Measurements from ENCODE around the gene TREML1.
"Not testable (repeated sequence)": the region's sequence is repeated elsewhere in the genome, so short reads cannot be mapped to it uniquely, and the experiment has no call there.

TREML1 gene

GRCh38 chr6:41190791-41191190 lies 36.6 kb upstream of the TREML1 start:
- H3K27me3 ChIP-seq (ENCODE audit: control insufficient read depth, insufficient read depth, low read length): no peaks in the 10 kb centered on the region
- H3K4me3 ChIP-seq (ENCODE audit: low read length): no peak overlapping the region
- H3K9me3 ChIP-seq (ENCODE audit: control insufficient read depth, low read depth, low read length): no peaks in the 10 kb centered on the region
- no peak overlapping the region for H3K27ac ChIP-seq (ENCODE audit: low read length)
- H3K36me3 ChIP-seq (ENCODE audit: control insufficient read depth, low read depth, low read length): no peaks in the 10 kb centered on the region
- H3K9ac ChIP-seq (ENCODE audit: low read length): no peak overlapping the region
- H3K4me1 ChIP-seq (ENCODE audit: control insufficient read depth, low read depth, low read length): no peaks in the 10 kb centered on the region

GRCh38 chr6:41189967-41190366 lies 35.8 kb upstream of the TREML1 start:
- Histone ChIP-seq H3K27me3 (ENCODE audit: control insufficient read depth, insufficient read depth, low read length) (no peaks in the 10 kb centered on the region), H3K27ac (ENCODE audit: low read length) (no peak overlapping the region), H3K9ac (ENCODE audit: low read length) (no peak overlapping the region), H3K4me1 (ENCODE audit: control insufficient read depth, low read depth, low read length) (no peaks in the 10 kb centered on the region), H3K4me3 (ENCODE audit: low read length) (no peak overlapping the region), H3K36me3 (ENCODE audit: control insufficient read depth, low read depth, low read length) (no peaks in the 10 kb centered on the region), H3K9me3 (ENCODE audit: control insufficient read depth, low read depth, low read length) (no peaks in the 10 kb centered on the region)

GRCh38 chr6:41189046-41189445 lies 34.9 kb upstream of the TREML1 start:
- H3K4me1 ChIP-seq (ENCODE audit: control insufficient read depth, low read depth, low read length); H3K27me3 ChIP-seq (ENCODE audit: control insufficient read depth, insufficient read depth, low read length): not testable (repeated sequence)

GRCh38 chr6:41187924-41188886 lies 34.1 kb upstream of the TREML1 start:
- H3K9ac ChIP-seq (ENCODE audit: low read length): no peak overlapping the region
- no peak overlapping the region for H3K4me3 ChIP-seq (ENCODE audit: low read length)
- no peaks in the 10 kb centered on the region for H3K4me1 ChIP-seq (ENCODE audit: control insufficient read depth, low read depth, low read length)
- H3K36me3 ChIP-seq (ENCODE audit: control insufficient read depth, low read depth, low read length): no peaks in the 10 kb centered on the region
- H3K27ac ChIP-seq (ENCODE audit: low read length): no peak overlapping the region
- no peaks in the 10 kb centered on the region for H3K27me3 ChIP-seq (ENCODE audit: control insufficient read depth, insufficient read depth, low read length)
- H3K9me3 ChIP-seq (ENCODE audit: control insufficient read depth, low read depth, low read length): no peaks in the 10 kb centered on the region

More at GRCh38 chr6:41189046-41189445, 34.9 kb upstream of the TREML1 start:
- H3K9ac ChIP-seq (ENCODE audit: low read length); H3K9me3 ChIP-seq (ENCODE audit: control insufficient read depth, low read depth, low read length); H3K4me3 ChIP-seq (ENCODE audit: low read length); H3K36me3 ChIP-seq (ENCODE audit: control insufficient read depth, low read depth, low read length); H3K27ac ChIP-seq (ENCODE audit: low read length): not testable (repeated sequence)

GRCh38 chr6:41186031-41186562 lies 31.9 kb upstream of the TREML1 start:
- Histone ChIP-seq H3K4me1 (ENCODE audit: control insufficient read depth, low read depth, low read length) (no peaks in the 10 kb centered on the region), H3K9ac (ENCODE audit: low read length) (no peak overlapping the region), H3K36me3 (ENCODE audit: control insufficient read depth, low read depth, low read length) (no peaks in the 10 kb centered on the region), H3K27ac (ENCODE audit: low read length) (no peak overlapping the region), H3K4me3 (ENCODE audit: low read length) (no peak overlapping the region), H3K9me3 (ENCODE audit: control insufficient read depth, low read depth, low read length) (no peaks in the 10 kb centered on the region), H3K27me3 (ENCODE audit: control insufficient read depth, insufficient read depth, low read length) (no peaks in the 10 kb centered on the region)

- Histone ChIP-seq H3K9me3 (ENCODE audit: control insufficient read depth, low read depth, low read length) (no peaks in the 10 kb centered on the region), H3K27ac (ENCODE audit: low read length) (no peak overlapping the region), H3K9ac (ENCODE audit: low read length) (no peak overlapping the region), H3K36me3 (ENCODE audit: control insufficient read depth, low read depth, low read length) (no peaks in the 10 kb centered on the region), H3K4me1 (ENCODE audit: control insufficient read depth, low read depth, low read length) (no peaks in the 10 kb centered on the region), H3K4me3 (ENCODE audit: low read length) (no peak overlapping the region), H3K27me3 (ENCODE audit: control insufficient read depth, insufficient read depth, low read length) (no peaks in the 10 kb centered on the region)
Observed at GRCh38 chr6:41184761-41185160, 30.6 kb upstream of the TREML1 start.

- no peaks in the 10 kb centered on the region for H3K36me3 ChIP-seq (ENCODE audit: control insufficient read depth, low read depth, low read length)
- H3K9me3 ChIP-seq (ENCODE audit: control insufficient read depth, low read depth, low read length): no peaks in the 10 kb centered on the region
- H3K4me3 ChIP-seq (ENCODE audit: low read length): no peak overlapping the region
- no peaks in the 10 kb centered on the region for H3K27me3 ChIP-seq (ENCODE audit: control insufficient read depth, insufficient read depth, low read length)
- no peak overlapping the region for H3K27ac ChIP-seq (ENCODE audit: low read length)
- no peak overlapping the region for H3K9ac ChIP-seq (ENCODE audit: low read length)
- H3K4me1 ChIP-seq (ENCODE audit: control insufficient read depth, low read depth, low read length): no peaks in the 10 kb centered on the region
Observed at GRCh38 chr6:41182069-41183034, 28.2 kb upstream of the TREML1 start.

- no peak overlapping the region for H3K4me3 ChIP-seq (ENCODE audit: low read length)
- no peaks in the 10 kb centered on the region for H3K27me3 ChIP-seq (ENCODE audit: control insufficient read depth, insufficient read depth, low read length)
- H3K36me3 ChIP-seq (ENCODE audit: control insufficient read depth, low read depth, low read length): no peaks in the 10 kb centered on the region
- H3K9me3 ChIP-seq (ENCODE audit: control insufficient read depth, low read depth, low read length): no peaks in the 10 kb centered on the region
- H3K27ac ChIP-seq (ENCODE audit: low read length): no peak overlapping the region
- H3K4me1 ChIP-seq (ENCODE audit: control insufficient read depth, low read depth, low read length): no peaks in the 10 kb centered on the region
- no peak overlapping the region for H3K9ac ChIP-seq (ENCODE audit: low read length)
Observed at GRCh38 chr6:41181566-41181965, 27.4 kb upstream of the TREML1 start.

GRCh38 chr6:41179163-41179562 lies 25.0 kb upstream of the TREML1 start:
- Histone ChIP-seq H3K4me1 (ENCODE audit: control insufficient read depth, low read depth, low read length) (no peaks in the 10 kb centered on the region), H3K9ac (ENCODE audit: low read length) (no peak overlapping the region), H3K27me3 (ENCODE audit: control insufficient read depth, insufficient read depth, low read length) (no peaks in the 10 kb centered on the region), H3K9me3 (ENCODE audit: control insufficient read depth, low read depth, low read length) (no peaks in the 10 kb centered on the region), H3K4me3 (ENCODE audit: low read length) (no peak overlapping the region), H3K27ac (ENCODE audit: low read length) (no peak overlapping the region), H3K36me3 (ENCODE audit: control insufficient read depth, low read depth, low read length) (no peaks in the 10 kb centered on the region)

- Histone ChIP-seq H3K9me3 (ENCODE audit: control insufficient read depth, low read depth, low read length) (no peaks in the 10 kb centered on the region), H3K27me3 (ENCODE audit: control insufficient read depth, insufficient read depth, low read length) (no peaks in the 10 kb centered on the region), H3K9ac (ENCODE audit: low read length) (no peak overlapping the region), H3K27ac (ENCODE audit: low read length) (no peak overlapping the region), H3K4me1 (ENCODE audit: control insufficient read depth, low read depth, low read length) (no peaks in the 10 kb centered on the region), H3K4me3 (ENCODE audit: low read length) (no peak overlapping the region), H3K36me3 (ENCODE audit: control insufficient read depth, low read depth, low read length) (no peaks in the 10 kb centered on the region)
Observed at GRCh38 chr6:41177695-41178094, 23.5 kb upstream of the TREML1 start.

GRCh38 chr6:41177287-41177686 lies 23.1 kb upstream of the TREML1 start:
- H3K36me3 ChIP-seq (ENCODE audit: control insufficient read depth, low read depth, low read length): no peaks in the 10 kb centered on the region
- no peaks in the 10 kb centered on the region for H3K4me1 ChIP-seq (ENCODE audit: control insufficient read depth, low read depth, low read length)
- no peaks in the 10 kb centered on the region for H3K27me3 ChIP-seq (ENCODE audit: control insufficient read depth, insufficient read depth, low read length)
- no peak overlapping the region for H3K9ac ChIP-seq (ENCODE audit: low read length)
- H3K4me3 ChIP-seq (ENCODE audit: low read length): no peak overlapping the region
- H3K9me3 ChIP-seq (ENCODE audit: control insufficient read depth, low read depth, low read length): no peaks in the 10 kb centered on the region
- H3K27ac ChIP-seq (ENCODE audit: low read length): no peak overlapping the region

Measured in iPS-18a (cell line).